HG02885 (cell line): ENCODE data around the gene ANGPTL8.

Experiments
- ATAC-seq: cut with Tn5 transposase; IDR thresholded peaks from one replicate; pipeline ENCODE4 v1.9.1; 2021; ENCODE audit warnings: mild to moderate bottlenecking; ENCODE audit not compliant: unreplicated experiment, poor library complexity

The ANGPTL8 gene

GRCh38 chr19:11284515-11284914 lies 45.1 kb downstream of the ANGPTL8 start:
- ATAC-seq, result no peak

- no peak for ATAC-seq
These were observed 47.0 kb downstream of the ANGPTL8 start for GRCh38 chr19:11286312-11286974.

DNA sequence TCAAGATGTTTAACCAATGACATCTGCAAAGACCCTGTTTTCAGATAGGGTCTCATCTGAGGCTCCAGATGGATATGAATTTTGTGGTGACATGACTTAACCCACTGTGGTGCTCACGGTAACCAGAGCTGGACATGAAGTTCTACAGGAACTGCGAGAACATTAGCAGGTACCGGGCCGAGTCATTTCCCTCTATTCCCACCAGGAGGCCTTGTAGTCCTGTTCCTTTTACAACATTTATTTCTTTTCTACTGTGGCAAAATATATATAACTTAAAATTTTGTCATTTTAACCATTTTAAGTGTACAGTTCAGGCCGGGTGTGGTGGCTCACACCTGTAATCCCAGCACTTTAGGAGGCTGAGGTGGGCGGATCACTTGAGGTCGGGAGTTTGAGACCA lies 48.9 kb downstream of the ANGPTL8 start:
- no peak for ATAC-seq

DNA sequence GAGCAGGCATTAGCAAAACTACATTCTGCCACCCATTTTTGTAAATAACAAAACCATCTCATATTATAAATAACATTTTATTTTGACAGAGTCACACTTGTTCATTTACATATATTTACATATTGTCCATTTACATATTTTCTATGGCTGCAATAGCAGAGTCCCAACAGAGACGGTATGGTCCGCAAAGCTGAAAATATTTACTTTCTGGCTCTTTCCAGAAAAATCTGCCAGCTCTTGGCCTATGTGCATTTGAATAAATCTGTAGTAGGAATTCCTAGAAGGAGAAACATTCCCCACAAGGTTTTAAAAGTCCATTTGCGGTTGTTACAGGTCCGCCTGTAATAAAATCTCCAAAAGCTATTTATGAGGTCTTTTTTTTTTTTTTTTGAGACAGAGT lies 50.8 kb downstream of the ANGPTL8 start:
- ATAC-seq, result no peak

- no peak for ATAC-seq
These were observed 52.0 kb downstream of the ANGPTL8 start for GRCh38 chr19:11291415-11291814.
